ENCODE measurements around the gene TUBGCP3.

The TUBGCP3 gene

DNA sequence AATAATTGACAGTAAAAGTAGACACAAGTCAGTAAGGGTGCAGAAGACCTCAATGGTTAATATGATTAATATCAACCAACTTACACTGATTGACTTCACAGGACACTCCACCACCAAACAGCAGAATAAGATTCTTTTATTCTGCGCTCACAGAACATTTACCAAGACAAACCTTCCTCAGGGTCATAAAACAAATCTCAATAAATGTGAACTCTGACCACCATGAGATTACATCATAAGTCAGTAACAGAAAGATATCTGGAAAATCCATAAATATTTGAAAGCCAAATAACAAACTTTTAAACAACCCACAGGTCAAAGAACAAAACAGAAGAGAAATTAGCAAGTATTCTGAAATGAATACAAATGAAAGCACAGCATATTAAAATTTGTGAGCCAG is 112.1 kb downstream of the TUBGCP3 start:
- DNase-seq: no peak

DNA sequence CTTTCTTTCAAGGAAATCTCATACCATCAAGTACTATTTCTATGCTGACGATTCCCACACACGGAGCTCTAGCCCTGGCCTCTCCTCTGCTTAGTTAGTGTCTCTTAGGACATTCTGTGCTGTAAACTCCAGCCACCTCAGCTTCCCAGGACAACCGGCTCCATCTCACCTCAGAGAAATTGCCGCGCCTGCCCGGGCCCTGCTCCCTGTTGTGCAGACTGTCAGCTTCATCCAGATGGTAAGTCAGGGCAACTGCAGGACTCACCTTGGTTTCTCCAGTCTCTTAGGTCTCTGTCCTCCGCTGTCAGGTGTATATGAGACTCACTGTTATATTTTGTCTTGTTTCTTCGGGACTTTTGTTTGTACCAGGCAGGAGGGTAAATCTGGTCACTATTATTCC is 113.1 kb downstream of the TUBGCP3 start:
- DNase-seq: no peak

DNA sequence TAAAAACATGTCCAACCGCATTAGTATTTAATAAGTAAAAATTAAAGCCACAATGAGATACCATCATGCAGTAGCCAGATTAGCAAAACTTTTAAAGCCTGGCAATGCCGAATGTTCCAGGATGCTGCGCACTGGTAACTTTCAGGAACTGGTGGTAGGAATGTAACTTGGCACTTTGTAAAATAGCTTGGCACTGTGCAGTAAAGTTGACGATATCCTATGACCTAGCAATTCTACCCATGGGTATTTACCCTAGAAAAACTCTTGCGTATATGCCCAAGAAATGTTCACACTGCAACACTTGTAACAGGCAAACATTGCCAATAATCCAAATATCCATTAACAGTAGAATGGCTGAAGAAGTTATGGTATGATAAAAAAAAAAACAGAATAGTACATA is 114.1 kb downstream of the TUBGCP3 start:
- DNase-seq: no peak

DNA sequence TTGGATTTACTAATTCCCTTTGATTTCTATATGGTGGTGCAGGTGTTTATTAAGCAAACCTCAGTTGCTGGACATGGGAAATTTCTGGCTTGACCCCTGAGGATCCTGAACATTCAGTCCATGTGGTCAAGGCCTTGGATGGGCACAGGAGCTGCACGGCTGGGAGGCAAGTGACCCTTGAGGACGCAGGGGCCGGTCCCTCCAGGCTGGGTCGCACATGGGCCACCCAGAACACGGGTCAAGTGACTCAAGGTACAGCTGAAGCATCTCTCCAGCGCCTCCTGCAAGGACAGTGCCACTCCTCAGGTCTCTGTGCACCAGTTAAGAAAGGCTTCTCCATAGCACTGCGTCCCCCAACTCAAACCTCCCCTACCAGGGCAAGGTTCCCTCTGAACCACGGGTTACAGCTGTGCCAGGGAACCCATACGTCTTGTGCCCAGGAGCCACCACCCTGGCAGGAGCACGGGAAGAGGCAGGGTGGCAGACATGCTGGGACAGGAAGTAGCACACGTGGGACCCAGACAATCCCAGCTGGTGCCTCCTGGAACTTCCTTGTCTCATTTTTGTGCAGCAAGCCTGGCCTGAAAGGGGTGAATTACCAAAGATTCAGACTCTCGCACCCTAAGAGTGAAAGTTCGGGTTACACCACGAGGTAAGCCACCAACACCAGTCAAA is 118.7 kb downstream of the TUBGCP3 start:
- DNase-seq: no peak

DNA sequence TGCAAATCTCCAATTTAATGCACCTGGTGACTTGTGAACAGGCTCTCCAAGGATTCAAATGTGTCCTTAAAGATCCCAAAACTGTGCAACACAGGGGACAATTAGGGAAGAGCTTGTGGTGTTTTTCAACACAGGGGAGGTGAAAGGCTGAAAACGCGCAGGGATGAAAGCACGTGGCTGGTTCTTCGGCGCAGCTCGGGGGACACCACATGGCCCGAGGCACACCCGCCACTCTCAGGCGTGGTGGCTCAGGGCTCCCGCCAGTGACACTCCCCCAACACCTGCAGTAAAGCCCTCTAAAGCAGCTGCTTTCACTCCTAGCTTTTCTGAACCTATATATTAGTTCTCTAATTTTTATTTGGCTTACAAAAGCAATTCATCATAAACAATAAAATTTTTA is 119.9 kb downstream of the TUBGCP3 start:
- DNase-seq: no peak

DNA sequence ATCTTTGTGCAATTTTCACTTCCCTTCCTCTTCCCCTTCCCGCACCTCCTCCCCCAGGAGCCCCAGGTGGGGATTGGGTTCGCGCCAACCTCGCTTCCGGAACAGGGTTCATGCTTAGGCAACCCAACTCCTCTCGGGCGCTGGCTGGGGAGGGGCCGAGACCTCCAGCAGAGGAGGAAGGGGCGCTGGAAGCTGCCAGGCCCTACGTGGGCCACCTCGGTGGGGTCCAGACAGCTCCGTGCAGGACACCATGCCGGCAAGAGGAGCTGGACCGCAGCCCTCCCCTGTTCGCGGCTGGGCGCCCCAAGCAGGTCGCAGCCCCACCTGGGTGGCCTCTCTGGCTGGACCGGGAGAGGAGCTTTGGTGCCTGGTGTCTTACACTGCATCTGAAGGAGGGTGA is 120.7 kb downstream of the TUBGCP3 start:
- no peak for DNase-seq

DNA sequence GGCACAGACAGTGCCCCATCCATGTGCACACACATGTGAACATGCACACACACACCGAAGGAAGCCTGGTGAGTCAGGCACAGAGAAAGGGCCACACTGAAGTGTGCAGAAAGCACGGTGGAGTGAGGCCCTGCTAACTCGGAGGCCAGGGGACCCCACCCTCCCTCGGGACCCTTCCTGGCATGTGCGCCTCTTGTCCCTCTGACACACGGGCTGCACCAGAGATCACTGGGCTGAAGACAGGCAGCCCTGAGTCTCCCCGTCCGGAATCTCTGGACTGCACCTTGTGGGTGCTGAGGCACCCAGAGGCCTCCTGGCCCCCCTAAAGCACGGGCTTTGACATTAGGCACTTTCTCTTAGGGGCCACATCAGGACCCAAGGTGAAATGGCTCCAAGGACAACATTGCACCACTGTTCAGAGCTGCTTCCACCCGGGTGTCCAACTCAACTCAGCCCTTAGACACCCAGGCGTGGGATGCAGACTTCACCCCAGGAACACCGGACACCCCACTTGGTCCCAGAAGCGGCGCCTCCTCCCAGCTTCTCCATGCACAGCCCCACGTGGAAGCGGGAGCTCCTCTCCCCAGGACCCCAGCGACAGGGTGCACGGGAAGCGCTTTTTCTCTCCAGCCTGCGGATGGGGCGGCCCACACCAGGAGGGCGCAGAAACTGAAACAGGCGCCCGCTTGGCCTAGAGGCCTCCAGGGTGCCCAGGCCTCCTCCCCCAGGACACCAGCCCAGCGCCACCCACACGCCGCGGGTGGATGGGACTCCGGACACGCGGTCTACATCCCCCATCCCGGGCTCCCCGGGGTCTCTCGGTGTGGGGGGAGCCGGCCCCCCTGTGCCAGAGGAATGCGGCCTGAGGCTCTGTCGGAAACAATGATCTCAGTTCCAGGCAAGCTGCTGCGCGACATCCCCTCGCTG is 121.6 kb downstream of the TUBGCP3 start:
- no peak for DNase-seq

DNA sequence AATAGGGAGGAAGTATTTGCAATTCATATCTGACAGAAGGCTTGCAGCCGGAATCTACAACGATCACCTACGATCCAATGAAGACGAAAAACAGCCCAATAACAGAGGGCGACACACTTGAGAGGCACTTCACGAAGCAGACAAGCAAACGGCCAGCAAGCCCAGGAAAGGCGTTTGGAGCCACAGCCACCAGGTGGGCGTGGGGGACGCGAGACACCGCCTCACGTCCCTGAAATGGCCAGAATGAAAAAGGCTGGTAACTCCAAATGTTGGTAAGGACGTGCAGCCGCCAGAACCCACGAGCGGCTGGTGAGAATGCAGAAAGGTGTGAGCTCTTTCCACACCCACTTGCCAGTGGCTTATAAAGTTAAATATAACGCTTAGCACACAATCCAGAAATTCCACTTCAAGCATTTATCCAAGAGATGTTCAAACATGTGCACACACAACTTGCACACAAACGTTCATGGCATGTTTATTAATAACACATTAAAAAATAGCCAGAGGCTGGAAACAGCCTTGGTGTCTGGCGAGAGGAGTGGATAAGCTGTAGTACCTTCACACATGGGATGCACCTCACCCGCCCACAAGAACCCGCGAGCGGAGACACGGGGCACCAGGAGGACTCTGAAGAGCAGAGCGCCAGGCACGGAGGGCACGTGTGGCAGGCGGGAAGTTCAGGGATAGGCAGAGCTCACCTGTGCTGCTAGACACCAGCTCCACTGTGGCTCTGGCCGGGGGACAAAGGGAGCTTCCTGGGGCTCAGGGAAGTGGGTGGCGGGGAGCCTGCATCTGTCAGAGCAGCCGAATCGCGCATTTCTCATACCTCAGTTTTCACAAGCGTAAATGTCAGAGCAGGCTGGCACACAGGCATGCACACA is 122.5 kb downstream of the TUBGCP3 start:
- no peak for DNase-seq

DNA sequence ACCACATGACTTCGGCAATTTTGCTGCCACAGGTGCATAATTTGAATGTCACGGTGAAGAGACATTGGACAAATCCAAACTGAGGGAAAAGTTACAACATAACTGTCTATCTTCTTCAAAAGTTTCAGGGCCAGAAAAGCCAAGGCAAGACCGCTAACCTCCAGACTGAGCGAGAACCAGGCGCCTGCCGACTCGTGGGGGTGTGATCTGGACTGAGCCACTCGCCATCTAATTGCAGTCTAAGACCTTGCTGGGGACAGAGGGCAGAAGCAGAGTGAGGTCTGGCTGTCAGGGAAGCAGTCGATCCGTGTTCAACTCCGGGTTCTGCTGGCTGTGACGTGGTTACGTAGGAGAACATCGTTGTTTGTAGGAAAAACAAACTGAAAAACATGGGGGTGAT is 123.2 kb downstream of the TUBGCP3 start:
- DNase-seq: no peak

DNA sequence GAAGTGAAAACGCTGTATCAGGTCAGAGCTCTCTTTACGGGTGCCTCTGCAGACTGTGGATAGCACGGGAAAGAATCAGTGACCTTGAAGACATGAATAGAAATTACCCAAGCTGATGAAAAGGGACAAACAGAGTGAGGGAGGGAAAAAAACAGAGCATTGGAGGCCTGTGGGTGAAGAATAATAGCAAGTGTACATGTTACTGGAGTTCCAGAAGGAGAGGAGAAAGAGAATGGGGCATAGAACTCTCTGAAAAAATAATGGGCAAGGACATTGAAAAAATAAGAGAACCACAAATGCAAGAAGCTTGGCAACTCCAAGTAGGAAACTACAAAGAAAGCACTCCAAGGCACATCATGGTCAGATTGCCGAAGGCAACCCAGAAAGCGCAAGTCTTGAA is 125.5 kb downstream of the TUBGCP3 start:
- DNase-seq: no peak

DNA sequence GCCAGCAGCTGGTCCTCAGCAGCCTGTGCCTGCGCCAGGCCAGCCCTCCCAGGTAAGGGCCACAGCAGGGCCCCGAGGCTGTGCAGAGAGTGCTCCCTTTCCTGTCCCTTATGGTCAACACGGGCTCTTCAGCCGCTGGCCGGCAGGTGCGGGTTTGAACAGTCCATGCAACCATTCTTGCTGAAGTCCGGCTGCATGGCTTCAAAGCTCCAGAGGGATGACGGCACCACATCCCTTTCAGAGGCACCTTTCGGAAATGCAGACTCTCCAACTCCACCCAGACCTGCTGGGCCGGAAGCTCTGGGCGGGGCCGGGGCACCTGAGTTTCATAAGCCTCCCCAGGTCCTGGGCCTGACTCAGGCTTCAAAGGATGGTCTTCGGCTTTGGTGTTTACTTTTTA is 130.5 kb downstream of the TUBGCP3 start:
- no peak for DNase-seq

DNA sequence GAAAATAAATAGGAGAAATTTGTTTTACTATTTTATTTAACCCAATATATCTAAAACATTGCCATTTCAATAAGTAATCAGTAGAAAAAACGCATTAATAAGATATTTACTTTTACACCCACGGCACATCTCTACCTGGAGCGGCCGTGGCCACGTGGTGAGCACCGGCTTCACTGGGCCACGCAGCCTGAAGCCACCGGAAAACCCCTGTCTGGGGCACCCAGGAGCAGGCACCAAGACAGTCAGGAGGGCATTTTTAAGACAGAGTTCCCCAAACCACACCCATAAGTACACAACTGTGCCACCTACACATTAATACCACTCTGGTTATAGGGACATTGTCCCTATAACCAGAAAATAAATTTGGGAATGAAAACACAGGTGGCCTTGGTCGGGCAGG is 130.9 kb downstream of the TUBGCP3 start:
- no peak for DNase-seq

DNA sequence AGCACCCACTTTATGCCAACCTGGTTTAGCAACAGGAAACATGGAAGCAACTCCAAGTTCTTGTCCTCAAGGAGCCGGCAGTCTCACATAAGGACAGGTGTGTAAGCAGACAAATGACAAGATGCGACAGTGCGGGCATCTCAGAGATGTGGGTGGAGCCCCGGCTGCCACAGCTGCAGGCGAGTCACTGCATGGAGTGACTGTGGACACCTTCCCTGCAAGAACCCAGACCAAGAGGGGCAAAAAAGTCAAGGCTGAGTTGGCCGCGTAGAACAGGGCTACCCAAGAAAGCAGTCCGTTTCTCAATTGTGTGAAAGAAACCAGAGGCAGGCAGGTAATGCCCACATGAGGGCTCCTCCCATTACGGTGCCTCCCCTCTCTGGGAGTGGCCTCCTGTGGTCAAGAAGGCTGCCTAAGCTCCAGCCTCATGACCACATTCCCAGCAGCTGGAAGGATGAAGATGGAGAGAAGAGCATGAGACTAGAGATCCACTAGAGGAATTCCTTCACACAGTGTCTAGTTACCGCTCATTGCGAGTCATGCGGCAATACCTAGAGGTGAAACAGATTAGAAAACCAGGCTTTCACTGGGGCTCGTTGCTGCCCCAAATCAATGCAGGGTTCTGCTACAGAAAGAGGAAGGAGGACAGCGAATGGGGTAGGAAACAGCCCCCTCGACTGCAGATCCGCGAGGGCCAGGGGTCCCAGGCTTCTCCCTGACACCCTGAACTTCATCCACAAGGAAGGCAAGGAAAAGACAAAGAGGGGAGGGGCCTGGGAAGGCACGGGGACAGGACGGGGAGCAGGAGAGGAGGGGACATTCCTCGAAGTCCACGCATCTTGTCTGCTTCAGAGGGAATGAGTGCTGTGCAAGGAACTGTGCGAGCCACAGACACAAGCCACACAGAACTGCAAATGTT is 131.6 kb downstream of the TUBGCP3 start:
- DNase-seq: no peak

DNA sequence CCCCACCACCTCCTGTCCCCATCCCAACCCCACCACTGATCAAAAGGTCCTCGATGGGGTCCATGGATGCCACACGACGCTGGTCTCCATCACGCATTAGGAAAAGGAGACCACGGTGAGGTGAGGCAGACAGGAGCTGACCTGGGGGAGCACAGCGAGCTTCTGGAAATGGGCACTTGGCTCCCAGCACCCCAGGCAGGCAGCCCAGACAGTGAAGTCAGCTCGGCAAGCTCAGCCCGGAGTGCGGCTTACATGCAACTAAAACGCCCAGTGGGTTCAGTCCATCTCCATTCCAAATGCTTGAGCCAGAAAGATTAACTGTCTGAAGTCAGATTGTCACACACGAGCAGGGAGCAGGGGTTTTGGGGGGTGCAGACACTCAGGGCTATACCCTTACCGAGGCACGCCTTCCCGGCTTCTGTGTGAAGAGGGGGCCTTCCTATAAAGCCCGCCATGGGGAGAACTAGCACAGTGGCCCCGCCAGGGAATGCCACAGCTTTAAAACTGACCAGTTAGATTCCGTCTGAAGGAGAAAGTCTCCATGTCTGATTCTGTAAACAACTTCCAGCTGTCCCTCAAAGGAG is 132.4 kb downstream of the TUBGCP3 start:
- no peak for DNase-seq

DNA sequence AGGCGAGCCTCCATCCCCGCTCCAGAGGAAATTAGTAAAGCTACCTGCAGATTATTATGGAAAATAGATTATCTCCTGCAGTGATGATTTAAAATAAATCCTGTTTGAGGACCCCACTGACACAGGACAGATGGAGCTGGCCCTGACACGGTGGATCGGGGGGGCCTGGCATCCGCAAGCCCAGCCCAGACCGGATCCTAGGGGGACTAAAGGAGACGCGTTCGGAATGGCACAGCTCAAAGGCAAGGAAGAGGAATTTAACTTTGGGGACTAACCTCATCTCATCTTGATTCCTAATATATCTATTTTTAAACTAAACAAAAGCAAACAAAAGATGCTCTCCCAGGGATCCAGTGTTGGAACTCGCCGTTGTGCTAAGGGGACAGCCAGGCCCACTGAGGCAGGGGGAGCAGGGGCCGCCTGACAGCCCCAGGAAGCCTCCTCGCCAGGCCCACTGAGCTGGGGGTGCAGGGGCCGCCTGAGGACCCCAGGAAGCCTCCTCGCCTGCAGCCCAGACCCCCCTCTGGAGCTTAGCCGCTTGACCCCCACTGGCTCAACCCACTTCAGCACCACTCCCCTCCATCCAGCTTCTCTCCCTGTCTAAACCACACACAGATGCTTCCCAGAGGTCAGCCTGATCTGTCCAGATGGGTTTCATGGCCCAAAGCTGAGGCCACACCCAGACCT is 133.2 kb downstream of the TUBGCP3 start:
- DNase-seq: no peak

DNA sequence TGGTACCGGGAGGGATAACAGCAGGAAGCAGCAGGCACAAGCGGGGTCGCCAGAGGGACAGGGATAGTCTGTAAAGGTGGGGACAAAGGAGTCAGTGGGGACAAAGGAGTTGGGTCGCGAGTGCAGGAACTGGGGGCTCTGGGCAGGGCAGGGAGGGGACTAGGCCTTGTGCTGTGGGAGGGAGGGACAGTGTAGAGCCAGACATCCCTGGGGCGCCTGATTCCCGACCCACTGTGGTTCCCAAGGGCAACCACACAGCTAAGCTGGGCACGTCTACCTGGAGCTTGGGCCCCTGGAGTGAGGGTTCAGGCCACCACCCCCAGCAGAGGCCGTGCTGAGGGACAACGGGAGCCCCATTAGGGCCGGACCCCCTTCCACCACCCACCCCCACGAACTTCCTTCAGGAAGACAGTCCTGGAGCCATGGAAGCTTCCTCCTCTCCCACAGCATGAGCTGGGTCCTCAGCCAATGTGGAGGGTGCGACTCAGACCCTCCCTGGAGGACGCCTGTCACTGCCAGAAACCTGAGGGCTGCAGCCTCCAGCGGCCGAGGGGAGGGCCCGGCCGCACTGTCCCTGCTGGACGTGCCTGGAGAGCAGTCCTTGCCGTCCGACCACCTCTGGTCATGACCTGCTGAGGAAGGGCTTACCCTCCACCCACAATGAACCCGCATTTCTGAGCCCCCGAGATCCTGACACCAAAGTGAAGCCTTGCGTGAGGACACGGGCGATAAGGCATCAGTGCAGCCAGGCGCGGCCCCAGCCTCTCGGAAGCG is 133.9 kb downstream of the TUBGCP3 start:
- no peak for DNase-seq

DNA sequence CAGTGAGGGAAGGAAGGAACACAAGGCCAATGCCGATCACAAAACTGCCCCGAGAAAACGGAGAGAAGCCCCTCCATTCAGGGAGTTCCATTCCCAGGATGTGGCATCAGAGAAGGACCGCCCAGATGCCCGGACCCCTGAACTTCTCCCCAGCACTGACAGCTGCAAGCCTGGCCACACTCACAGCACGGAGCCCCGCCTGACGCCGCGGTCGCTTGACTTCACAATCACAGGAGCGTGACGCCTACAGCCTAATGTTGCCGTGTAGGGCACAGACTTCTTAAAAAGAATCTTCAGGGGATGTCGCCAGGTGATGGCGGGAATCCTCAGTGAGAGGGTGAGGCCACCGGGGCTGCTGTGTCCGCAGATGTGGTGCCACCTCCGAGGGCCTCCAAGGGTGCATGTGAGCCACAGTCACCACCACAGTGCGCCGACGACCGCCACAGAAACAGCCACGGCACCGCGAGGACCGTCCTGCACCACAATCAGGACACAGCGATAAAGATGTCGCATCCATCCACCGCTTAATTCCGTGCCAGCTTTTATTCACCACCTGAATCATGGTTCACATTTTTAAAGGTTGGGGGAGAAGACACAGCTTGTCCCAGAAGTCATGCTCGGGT is 134.6 kb downstream of the TUBGCP3 start:
- no peak for DNase-seq

DNA sequence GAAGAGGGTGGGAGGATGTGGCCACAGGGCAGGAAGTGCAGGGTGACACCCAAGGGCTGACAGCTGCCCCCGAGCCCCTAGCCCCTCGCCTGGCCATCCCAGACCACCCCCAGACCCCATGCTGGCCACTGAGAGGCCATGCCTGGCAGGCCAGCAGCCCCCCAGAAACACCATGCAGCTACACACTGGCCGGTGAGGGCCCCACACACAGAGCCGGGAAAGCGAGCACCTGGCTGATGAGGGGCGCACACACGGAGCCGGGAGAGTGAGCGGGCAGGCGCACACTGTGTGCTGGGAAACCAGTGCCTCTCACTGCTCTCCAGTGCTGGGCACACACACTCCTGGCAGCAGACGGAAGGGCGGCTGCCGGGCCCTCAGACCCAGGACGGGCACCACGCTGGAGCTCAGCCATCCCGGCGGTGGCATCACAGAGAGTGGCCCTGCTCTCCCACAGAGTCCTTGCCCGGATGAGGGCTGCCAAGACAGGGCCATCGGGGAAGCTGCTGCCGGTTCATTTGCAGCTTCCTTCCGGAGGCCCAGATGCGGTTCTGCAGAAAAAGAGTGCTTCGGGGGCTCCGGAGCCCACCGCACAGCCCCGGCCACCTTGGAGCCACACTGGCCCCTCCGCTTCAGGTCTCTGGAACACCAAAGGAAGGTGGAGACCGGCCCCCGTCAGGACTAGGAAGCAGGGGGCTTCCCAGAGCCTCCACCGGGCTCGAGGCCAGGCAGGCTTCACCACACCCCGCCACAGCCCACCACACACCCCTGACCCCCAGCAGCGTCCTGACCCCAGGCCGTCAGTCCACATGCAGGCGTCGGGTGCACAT is 135.4 kb downstream of the TUBGCP3 start:
- DNase-seq: no peak

Data from CD4-positive, alpha-beta T cell treated with Interleukin-17A for 4 hours (primary cell).